ENCODE measurements around the gene NEMP1. TPM values are rescaled to one million over a fixed set of nuclear protein-coding genes. Genes with fewer than 3 reads are reported as not detected.
A peak's percentile ranks its signal among the peaks of the same experiment; 100 is the strongest.

Gene NEMP1
- total and polyA plus RNA-seq, 10 donors, result 4.5 to 17.1 (median 13.6) TPM

DNA sequence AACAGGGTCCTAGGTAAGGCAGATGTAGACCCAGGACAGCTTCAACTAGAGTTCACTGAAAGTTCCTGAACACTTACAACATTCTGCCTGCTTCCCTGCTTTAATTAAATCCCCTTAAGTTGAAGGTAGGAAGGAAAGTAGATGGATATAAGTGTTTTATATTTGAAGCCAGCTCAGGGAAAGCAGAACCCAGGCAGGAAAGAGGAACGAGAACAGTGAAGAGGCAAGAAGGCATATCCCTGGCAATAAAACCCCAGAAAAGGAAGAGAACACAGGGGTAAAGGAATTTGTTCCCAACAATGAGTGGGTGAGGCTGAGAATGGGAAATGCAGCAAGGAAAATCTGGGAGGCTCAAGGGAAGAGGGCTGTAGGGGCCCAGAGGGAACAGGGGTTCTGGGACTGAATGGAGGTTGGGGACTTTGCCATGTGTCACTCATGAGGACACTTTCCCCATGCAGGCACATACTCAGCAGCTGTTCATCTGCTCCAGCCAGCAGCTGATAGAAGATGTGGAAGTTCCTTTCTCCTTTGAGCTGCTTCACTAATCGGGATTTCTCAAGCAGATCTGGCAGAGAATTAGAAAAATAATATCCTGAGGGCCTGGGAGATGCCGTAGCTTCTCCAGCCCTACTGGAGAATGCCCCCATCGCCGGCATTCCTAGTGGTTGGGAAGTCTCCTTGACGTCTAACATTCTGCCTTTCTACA, 32.4 kb downstream of the NEMP1 start:
- H3K4me1 ChIP-seq, result peaks cover 0 to 41% (median 28%) of the 10 kb centered on the region in 6 donors
- DNase-seq, result no peak
- H3K27ac ChIP-seq, result peak overlapping the region in 2 of 8 donors; percentile 70 to 80
- intact Hi-C loops (cut with DNase I; ENCODE audit: low total_unique reads), result no loop called here
- TF ChIP-seq, protein P1, sequence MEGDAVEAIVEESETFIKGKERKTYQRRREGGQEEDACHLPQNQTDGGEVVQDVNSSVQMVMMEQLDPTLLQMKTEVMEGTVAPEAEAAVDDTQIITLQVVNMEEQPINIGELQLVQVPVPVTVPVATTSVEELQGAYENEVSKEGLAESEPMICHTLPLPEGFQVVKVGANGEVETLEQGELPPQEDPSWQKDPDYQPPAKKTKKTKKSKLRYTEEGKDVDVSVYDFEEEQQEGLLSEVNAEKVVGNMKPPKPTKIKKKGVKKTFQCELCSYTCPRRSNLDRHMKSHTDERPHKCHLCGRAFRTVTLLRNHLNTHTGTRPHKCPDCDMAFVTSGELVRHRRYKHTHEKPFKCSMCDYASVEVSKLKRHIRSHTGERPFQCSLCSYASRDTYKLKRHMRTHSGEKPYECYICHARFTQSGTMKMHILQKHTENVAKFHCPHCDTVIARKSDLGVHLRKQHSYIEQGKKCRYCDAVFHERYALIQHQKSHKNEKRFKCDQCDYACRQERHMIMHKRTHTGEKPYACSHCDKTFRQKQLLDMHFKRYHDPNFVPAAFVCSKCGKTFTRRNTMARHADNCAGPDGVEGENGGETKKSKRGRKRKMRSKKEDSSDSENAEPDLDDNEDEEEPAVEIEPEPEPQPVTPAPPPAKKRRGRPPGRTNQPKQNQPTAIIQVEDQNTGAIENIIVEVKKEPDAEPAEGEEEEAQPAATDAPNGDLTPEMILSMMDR (IDR thresholded peaks at IDR 0.05 in 8 of 11, conservative IDR thresholded peaks at IDR 0.05 in 3 of 11), result no peak
- H3K27me3 ChIP-seq (replicated peaks in 1 of 7), result no peaks in the 10 kb centered on the region
- no peaks in the 10 kb centered on the region for H3K9me3 ChIP-seq
- no peak overlapping the region for H3K4me3 ChIP-seq
- no peaks in the 10 kb centered on the region for H3K36me3 ChIP-seq
- 68 to 80% (median 75%) methylated on average over 6 of the region's 6 CpGs for WGBS, 5 donors

- H3K9me3 ChIP-seq, result no peaks in the 10 kb centered on the region
- H3K4me3 ChIP-seq, result no peak overlapping the region
- intact Hi-C loops (cut with DNase I; ENCODE audit: low total_unique reads), result no loop called here
- H3K27me3 ChIP-seq (replicated peaks in 1 of 7), result no peaks in the 10 kb centered on the region
- TF ChIP-seq POLR2AphosphoS5 (IDR thresholded peaks at IDR 0.05) (no peak), POLR2A (IDR thresholded peaks at IDR 0.05) (no peak)
- TF ChIP-seq, protein P1 (IDR thresholded peaks at IDR 0.05 in 8 of 11, conservative IDR thresholded peaks at IDR 0.05 in 3 of 11), result no peak
- H3K27ac ChIP-seq, result no peak overlapping the region
- no peak for DNase-seq
- H3K4me1 ChIP-seq, result peaks cover 0 to 45% (median 28%) of the 10 kb centered on the region in 6 donors
- H3K36me3 ChIP-seq, result no peaks in the 10 kb centered on the region
- WGBS, 5 donors, result 89 to 96% (median 94%) methylated on average over 3 of the region's 3 CpGs
Measured at GRCh38 chr12:57044889-57045288, 33.7 kb downstream of the NEMP1 start.

- Histone ChIP-seq H3K4me3 (no peak overlapping the region), H3K27ac (no peak overlapping the region), H3K36me3 (no peaks in the 10 kb centered on the region), H3K27me3 (replicated peaks in 1 of 7) (no peaks in the 10 kb centered on the region), H3K4me1 (peaks cover 0 to 42% (median 27%) of the 10 kb centered on the region in 6 donors), H3K9me3 (no peaks in the 10 kb centered on the region)
- intact Hi-C loops (cut with DNase I; ENCODE audit: low total_unique reads), result no loop called here
- WGBS, 5 donors, result 86 to 96% (median 88%) methylated on average over 6 of the region's 6 CpGs
- no peak for DNase-seq
- TF ChIP-seq, protein P1 (IDR thresholded peaks at IDR 0.05 in 8 of 11, conservative IDR thresholded peaks at IDR 0.05 in 3 of 11), result no peak
- no peak for TF ChIP-seq POLR2A (IDR thresholded peaks at IDR 0.05)
Measured at GRCh38 chr12:57044468-57044867, 34.1 kb downstream of the NEMP1 start.

DNA sequence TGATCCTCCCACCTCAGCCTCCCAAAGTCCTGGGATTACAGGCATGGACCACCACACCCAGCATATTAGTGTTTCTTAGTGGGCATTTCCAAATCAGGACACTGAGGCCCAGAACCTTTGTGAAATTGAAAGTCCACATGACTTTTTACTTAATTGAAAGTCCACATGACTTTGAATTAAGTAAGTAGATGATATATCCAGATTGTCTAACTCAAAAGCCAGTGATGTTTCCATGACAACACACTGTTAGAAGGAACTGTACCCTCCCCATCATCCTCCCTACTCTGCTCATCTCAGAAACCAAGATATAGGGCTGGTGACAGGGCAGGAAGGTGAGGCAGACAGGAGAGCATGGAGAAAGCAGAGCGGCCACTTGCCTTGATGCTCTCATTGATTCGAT, 35.9 kb downstream of the NEMP1 start:
- H3K4me1 ChIP-seq, result peaks cover 0 to 24% (median 16%) of the 10 kb centered on the region in 6 donors
- H3K9me3 ChIP-seq, result no peaks in the 10 kb centered on the region
- no peak overlapping the region for H3K27ac ChIP-seq
- no peak overlapping the region for H3K4me3 ChIP-seq
- H3K36me3 ChIP-seq, result no peaks in the 10 kb centered on the region
- 81 to 100% (median 95%) methylated on average over 2 of the region's 2 CpGs for WGBS, 5 donors
- intact Hi-C loops (cut with DNase I; ENCODE audit: low total_unique reads), result no loop called here
- TF ChIP-seq, protein P1 (IDR thresholded peaks at IDR 0.05 in 8 of 11, conservative IDR thresholded peaks at IDR 0.05 in 3 of 11), result no peak
- TF ChIP-seq POLR2A (IDR thresholded peaks at IDR 0.05) (no peak), POLR2AphosphoS5 (IDR thresholded peaks at IDR 0.05) (no peak)
- no peak for DNase-seq
- H3K27me3 ChIP-seq (replicated peaks in 1 of 7), result no peaks in the 10 kb centered on the region
